Mesendoderm (in vitro differentiated cells): ENCODE measurements around the gene ST3GAL4.

Experiments used
- DNase-seq: peaks from one replicate; pipeline ENCODE4 v3.0.0; 2013
- H2AK5ac ChIP-seq: 2 replicates; pipeline ENCODE4 v1.6.1; 2013; ENCODE audit warnings: low read length, inconsistent platforms
- H2BK120ac ChIP-seq: 2 replicates; pipeline ENCODE4 v1.6.1; 2013; ENCODE audit warnings: low read depth, mild to moderate bottlenecking, low read length, moderate library complexity, mixed read lengths
- H2BK15ac ChIP-seq: replicated peaks from 2 replicates; pipeline ENCODE4 v1.6.1; 2013; ENCODE audit warnings: low read depth, mild to moderate bottlenecking, moderate library complexity
- H2BK5ac ChIP-seq: 2 replicates; pipeline ENCODE4 v1.6.1; 2013; ENCODE audit warnings: low read length, inconsistent platforms
- H3K18ac ChIP-seq: 2 replicates; pipeline ENCODE4 v1.6.1; 2013; ENCODE audit warnings: mild to moderate bottlenecking, low read length, mixed read lengths
- H3K23ac ChIP-seq: one replicate; pipeline ENCODE4 v1.6.1; 2013; ENCODE audit warnings: low read length
- H3K27ac ChIP-seq: 2 replicates; pipeline ENCODE4 v1.5.1; 2013; ENCODE audit warnings: low read depth, mild to moderate bottlenecking, inconsistent platforms, low read length, moderate library complexity
- H3K27me3 ChIP-seq: 2 replicates; pipeline ENCODE4 v1.6.1; 2013; ENCODE audit warnings: low read length, control low read depth, mild to moderate bottlenecking, inconsistent platforms; ENCODE audit not compliant: insufficient read depth, poor library complexity
- H3K36me3 ChIP-seq: 2 replicates; pipeline ENCODE4 v1.6.1; 2013; ENCODE audit warnings: low read length, inconsistent platforms; ENCODE audit not compliant: control insufficient read depth, insufficient read depth
- H3K4ac ChIP-seq: one replicate; pipeline ENCODE4 v1.6.1; 2013; ENCODE audit warnings: low read depth, mild to moderate bottlenecking, low read length, moderate library complexity
- H3K4me1 ChIP-seq: 2 replicates; pipeline ENCODE4 v1.6.1; 2013; ENCODE audit warnings: low read depth, low read length, inconsistent platforms; ENCODE audit not compliant: control insufficient read depth
- H3K4me2 ChIP-seq: 2 replicates; pipeline ENCODE4 v1.6.1; 2013; ENCODE audit warnings: low read length
- H3K4me3 ChIP-seq: 2 replicates; pipeline ENCODE4 v1.5.1; 2013; ENCODE audit warnings: mild to moderate bottlenecking, low read length
- H3K56ac ChIP-seq: one replicate; pipeline ENCODE4 v1.6.1; 2013; ENCODE audit warnings: low read length
- H3K79me1 ChIP-seq: 2 replicates; pipeline ENCODE4 v1.6.1; 2013; ENCODE audit warnings: low read length, inconsistent platforms
- H3K79me2 ChIP-seq: 2 replicates; pipeline ENCODE4 v1.6.1; 2013; ENCODE audit warnings: mild to moderate bottlenecking, low read length; ENCODE audit not compliant: control insufficient read depth, insufficient read depth
- H3K9ac ChIP-seq: 2 replicates; pipeline ENCODE4 v1.6.1; 2013; ENCODE audit warnings: low read length, inconsistent platforms
- H4K5ac ChIP-seq: one replicate; pipeline ENCODE4 v1.6.1; 2013; ENCODE audit warnings: low read length
- H4K8ac ChIP-seq: one replicate; pipeline ENCODE4 v1.6.1; 2013; ENCODE audit warnings: low read depth, mild to moderate bottlenecking, control low read depth, low read length, moderate library complexity
- WGBS: extraction: QIAGEN DNeasy Blood & Tissue Kit; methylation state at CpG from one replicate; pipeline ENCODE4 v1.1.7; 2013; ENCODE audit warnings: low lambda C conversion rate, missing lambda C conversion rate; ENCODE audit not compliant: insufficient coverage; ENCODE audit errors: extremely low coverage; 5-methylcytosine and 5-hydroxymethylcytosine counted together

The ST3GAL4 gene

GRCh38 chr11:126407101-126407521, 51.6 kb downstream of the ST3GAL4 start:
- no peaks in the 10 kb centered on the region for H3K27me3 ChIP-seq
- DNase-seq: no peak

GRCh38 chr11:126407682-126408288, 52.3 kb downstream of the ST3GAL4 start:
- Histone ChIP-seq H4K8ac (no peak overlapping the region), H3K23ac (no peak overlapping the region), H3K4me2 (no peak overlapping the region), H3K9ac (no peak overlapping the region), H2BK15ac (no peak overlapping the region), H4K5ac (no peak overlapping the region), H3K79me1 (peaks cover 1% of the 10 kb centered on the region), H3K18ac (no peak overlapping the region), H3K79me2 (no peaks in the 10 kb centered on the region), H3K27me3 (no peaks in the 10 kb centered on the region), H3K36me3 (no peaks in the 10 kb centered on the region), H2AK5ac (no peak overlapping the region), H3K4ac (no peak overlapping the region), H3K27ac (no peak overlapping the region), H2BK120ac (no peak overlapping the region), H3K56ac (no peak overlapping the region), H2BK5ac (no peak overlapping the region), H3K4me3 (no peak overlapping the region), H3K4me1 (peaks cover 18% of the 10 kb centered on the region)
- no peak for DNase-seq
- no CpG with 5 or more reads among the region's 15 CpGs for WGBS

More at GRCh38 chr11:126407101-126407521, 51.6 kb downstream of the ST3GAL4 start:
- peaks cover 21% of the 10 kb centered on the region for H3K4me1 ChIP-seq
- no peak overlapping the region for H3K23ac ChIP-seq
- no peak overlapping the region for H3K9ac ChIP-seq
- no peak overlapping the region for H2BK5ac ChIP-seq
- H2BK15ac ChIP-seq: no peak overlapping the region
- H3K56ac ChIP-seq: no peak overlapping the region
- no peak overlapping the region for H3K4me2 ChIP-seq
- no peak overlapping the region for H4K8ac ChIP-seq
- H2BK120ac ChIP-seq: no peak overlapping the region
- H3K4me3 ChIP-seq: no peak overlapping the region
- peaks cover 1% of the 10 kb centered on the region for H3K79me1 ChIP-seq
- WGBS: no CpG with 5 or more reads among the region's 12 CpGs
- no peaks in the 10 kb centered on the region for H3K79me2 ChIP-seq
- H2AK5ac ChIP-seq: no peak overlapping the region
- H3K18ac ChIP-seq: no peak overlapping the region
- H4K5ac ChIP-seq: no peak overlapping the region
- no peak overlapping the region for H3K4ac ChIP-seq
- no peak overlapping the region for H3K27ac ChIP-seq
- H3K36me3 ChIP-seq: no peaks in the 10 kb centered on the region

GRCh38 chr11:126408496-126408895, 53.0 kb downstream of the ST3GAL4 start:
- Histone ChIP-seq H4K8ac (no peak overlapping the region), H3K27me3 (no peaks in the 10 kb centered on the region), H3K23ac (no peak overlapping the region), H3K4me2 (no peak overlapping the region), H3K18ac (no peak overlapping the region), H4K5ac (no peak overlapping the region), H3K4me1 (peaks cover 11% of the 10 kb centered on the region), H3K27ac (no peak overlapping the region), H2BK120ac (no peak overlapping the region), H3K9ac (no peak overlapping the region), H3K56ac (no peak overlapping the region), H3K79me2 (no peaks in the 10 kb centered on the region), H3K4me3 (no peak overlapping the region), H3K36me3 (peaks cover 1% of the 10 kb centered on the region), H3K4ac (no peak overlapping the region), H3K79me1 (peaks cover 1% of the 10 kb centered on the region), H2BK5ac (no peak overlapping the region), H2BK15ac (no peak overlapping the region), H2AK5ac (no peak overlapping the region)
- DNase-seq: no peak
- no CpG with 5 or more reads among the region's 12 CpGs for WGBS

GRCh38 chr11:126408901-126409619, 53.6 kb downstream of the ST3GAL4 start:
- Histone ChIP-seq H3K79me2 (no peaks in the 10 kb centered on the region), H3K23ac (no peak overlapping the region), H3K27ac (no peak overlapping the region), H2BK15ac (no peak overlapping the region), H3K4me3 (no peak overlapping the region), H3K56ac (no peak overlapping the region), H2AK5ac (no peak overlapping the region), H3K18ac (no peak overlapping the region), H4K8ac (no peak overlapping the region), H4K5ac (no peak overlapping the region), H3K27me3 (no peaks in the 10 kb centered on the region), H3K4ac (no peak overlapping the region), H3K9ac (no peak overlapping the region), H3K36me3 (peaks cover 1% of the 10 kb centered on the region), H2BK120ac (no peak overlapping the region), H3K4me2 (no peak overlapping the region), H3K79me1 (peaks cover 1% of the 10 kb centered on the region), H2BK5ac (no peak overlapping the region), H3K4me1 (peaks cover 11% of the 10 kb centered on the region)
- no CpG with 5 or more reads among the region's 12 CpGs for WGBS
- DNase-seq: no peak

- no peak overlapping the region for H3K4me3 ChIP-seq
- H3K79me2 ChIP-seq: no peaks in the 10 kb centered on the region
- WGBS: no CpG with 5 or more reads among the region's 3 CpGs
- no peak overlapping the region for H2BK5ac ChIP-seq
- no peak overlapping the region for H3K4ac ChIP-seq
- H3K79me1 ChIP-seq: no peaks in the 10 kb centered on the region
- H2AK5ac ChIP-seq: no peak overlapping the region
- H3K18ac ChIP-seq: no peak overlapping the region
- H3K9ac ChIP-seq: no peak overlapping the region
- H3K4me2 ChIP-seq: no peak overlapping the region
- H2BK15ac ChIP-seq: no peak overlapping the region
- no peak overlapping the region for H3K56ac ChIP-seq
- H3K27me3 ChIP-seq: no peaks in the 10 kb centered on the region
- no peak overlapping the region for H4K5ac ChIP-seq
- H3K23ac ChIP-seq: no peak overlapping the region
- peaks cover 6% of the 10 kb centered on the region for H3K4me1 ChIP-seq
- H3K27ac ChIP-seq: no peak overlapping the region
- no peak for DNase-seq
- H2BK120ac ChIP-seq: no peak overlapping the region
- no peak overlapping the region for H4K8ac ChIP-seq
- H3K36me3 ChIP-seq: peaks cover 1% of the 10 kb centered on the region
Observed at GRCh38 chr11:126409620-126409985, 54.1 kb downstream of the ST3GAL4 start.
